HG03432 (cell line): ENCODE data around the gene C12orf75.
"Not testable (repeated sequence)": the region's sequence is repeated elsewhere in the genome, so short reads cannot be mapped to it uniquely, and the experiment has no call there.

Experiments
- ATAC-seq: cut with Tn5 transposase; IDR thresholded peaks from one replicate; pipeline ENCODE4 v1.9.1; 2021; ENCODE audit warnings: mild to moderate bottlenecking, moderate library complexity; ENCODE audit not compliant: unreplicated experiment

C12orf75 gene

DNA sequence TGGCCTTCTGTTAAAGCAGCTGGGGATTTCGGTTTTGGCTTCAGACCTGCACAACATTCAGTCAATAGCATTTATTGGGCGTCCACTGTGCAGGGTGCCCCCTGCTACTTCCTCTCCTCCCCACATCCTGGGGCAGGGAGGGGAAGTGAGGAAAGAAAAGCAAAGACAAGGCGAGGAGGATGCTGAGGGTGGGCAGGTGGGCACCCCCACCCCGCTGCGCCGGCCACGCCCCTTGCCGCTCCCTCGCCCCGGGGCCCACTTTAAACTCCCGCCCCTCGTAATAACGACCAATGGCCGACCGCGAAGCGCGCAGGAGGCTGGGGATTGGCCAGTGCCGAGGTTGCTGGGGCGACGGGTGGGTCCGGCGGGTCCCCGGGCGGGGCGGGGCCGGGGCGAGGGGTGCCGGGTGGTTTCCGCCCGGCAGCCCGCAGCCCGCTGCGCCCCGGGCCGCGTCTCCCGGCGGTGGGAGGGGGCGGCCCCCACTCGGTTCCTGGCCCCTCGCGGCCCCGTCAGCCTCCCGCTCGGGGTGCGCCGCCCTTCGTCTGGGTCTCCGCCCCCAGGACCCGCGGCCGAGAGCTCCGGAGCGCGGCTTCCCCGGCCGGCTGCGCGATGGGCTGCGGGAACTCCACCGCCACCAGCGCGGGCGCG is at the start of gene C12orf75:
TSS of gene C12orf75 (plus strand) at position 409 of the 648 bp plus-strand sequence. CDS start at position 610, 201 bp downstream.
- peak; percentile 90 for ATAC-seq

DNA sequence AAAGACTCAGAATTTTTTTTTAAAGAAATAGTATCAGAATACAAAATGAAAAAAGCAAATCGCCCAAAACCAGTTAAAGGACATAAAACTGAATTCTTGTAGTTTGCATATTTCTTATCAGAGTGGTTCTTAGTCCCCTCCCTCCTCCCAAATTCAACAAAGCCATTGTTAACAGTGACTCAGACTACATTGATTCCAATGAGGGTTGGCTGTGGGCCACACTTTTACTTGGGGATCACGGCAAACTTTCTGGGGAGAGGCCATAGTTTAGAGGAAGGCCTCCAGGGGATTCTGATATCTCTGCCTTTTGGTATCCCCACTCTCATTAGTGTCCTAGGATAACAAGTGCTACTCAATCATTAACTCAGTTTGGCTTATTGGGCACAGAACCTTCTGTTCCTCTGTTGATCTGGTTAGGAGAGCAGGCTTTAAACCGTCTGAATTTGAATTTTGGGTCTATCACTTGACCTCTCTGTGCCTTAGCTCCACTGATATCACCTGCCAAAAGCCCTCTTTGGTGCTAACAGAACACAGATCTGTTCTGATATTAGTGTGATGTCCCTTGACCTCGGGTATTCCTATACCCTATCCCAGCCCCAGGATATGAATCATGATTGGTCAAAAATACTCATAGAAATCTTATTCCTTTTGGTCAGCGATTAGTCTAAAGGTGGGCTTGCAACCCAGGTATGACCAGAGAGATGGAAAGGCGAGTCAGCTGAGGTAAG is 49.4 kb upstream of the C12orf75 start:
- no peak for ATAC-seq

DNA sequence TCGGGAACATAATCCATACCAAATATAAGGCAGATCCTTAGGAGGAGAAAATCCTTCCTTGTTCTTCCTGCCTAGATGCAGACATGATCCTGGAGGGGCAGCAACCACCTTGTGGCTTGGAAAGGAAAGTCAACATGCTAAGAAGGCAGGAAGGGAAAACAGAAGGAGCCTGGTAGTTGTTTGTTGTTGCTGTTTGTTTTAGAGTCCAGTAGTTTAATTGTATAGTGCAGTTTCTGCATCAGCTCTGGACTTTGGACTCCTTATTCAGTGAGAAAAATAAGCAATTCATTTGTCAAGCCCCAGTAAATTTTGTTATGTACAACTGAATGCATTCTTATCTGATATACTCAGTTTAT is 48.8 kb upstream of the C12orf75 start:
- no peak for ATAC-seq

DNA sequence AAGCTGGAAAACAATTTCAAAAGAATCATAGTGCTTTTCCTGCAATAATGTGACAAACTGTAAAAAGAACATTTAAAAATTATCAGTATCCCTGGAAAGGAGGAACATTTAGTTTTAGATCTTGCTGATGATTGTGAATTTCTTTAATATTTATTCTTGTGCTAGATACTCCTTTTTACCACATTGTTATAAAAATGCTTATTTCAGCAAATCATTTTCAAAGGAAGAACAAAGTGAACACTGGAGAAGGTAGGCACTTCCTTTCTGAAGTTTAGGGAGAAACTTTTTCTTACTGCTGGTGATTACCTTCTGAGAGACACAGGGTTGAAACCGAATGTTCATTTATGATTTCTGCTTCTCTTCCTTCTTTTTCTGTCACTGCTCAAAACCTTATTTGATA is 45.1 kb upstream of the C12orf75 start:
- ATAC-seq, result no peak

DNA sequence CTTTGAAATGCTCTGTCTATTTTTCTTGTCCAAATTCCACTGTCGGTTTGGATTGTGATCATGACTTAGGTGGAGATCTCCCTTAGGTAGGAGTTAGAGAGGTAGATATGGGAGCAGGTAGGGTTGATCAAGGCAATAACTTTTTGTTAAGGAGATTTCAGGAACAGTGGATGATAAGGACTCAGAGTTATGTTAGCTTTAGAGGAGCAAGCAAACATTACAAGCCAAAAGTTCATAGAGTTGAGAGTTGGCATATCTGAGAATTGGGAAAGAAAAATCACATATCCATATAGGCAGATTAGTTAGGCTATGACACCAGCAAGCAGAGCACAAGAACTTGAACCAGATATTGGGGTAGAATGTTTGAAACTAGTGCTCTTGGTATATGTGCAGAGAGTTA is 43.1 kb upstream of the C12orf75 start:
- ATAC-seq, result no peak

DNA sequence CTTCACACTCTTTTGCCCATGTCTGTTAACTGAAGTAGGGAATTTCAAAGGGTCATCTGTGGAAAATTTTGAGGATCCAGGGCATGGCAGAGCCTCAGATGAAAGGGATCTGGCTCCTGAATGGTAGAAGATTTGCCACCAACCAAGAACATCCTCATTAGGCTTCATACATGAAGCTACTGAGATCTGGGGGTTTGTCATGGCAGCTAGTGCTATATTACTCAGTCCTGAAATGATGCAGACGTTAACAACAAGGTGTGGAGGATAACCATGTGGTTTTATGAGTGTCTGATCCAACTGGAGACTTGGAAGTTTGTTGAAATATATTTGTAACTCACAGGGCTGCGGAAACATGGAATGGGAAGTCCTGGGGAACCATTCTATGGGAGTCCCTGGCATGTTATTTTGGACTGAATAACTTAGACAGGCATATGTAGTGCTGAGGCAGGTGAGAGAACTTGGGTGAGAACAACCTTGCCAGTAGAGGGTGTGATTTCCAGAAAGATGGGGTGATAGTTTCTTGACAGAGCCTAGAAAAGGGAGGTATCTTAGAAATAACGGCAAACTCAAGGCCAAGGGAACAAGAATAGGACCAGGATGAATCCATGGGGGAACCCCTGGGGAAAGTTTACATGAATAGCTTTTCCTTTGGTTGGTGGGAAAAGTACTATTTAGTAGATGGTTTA is 42.0 kb upstream of the C12orf75 start:
- no peak for ATAC-seq

DNA sequence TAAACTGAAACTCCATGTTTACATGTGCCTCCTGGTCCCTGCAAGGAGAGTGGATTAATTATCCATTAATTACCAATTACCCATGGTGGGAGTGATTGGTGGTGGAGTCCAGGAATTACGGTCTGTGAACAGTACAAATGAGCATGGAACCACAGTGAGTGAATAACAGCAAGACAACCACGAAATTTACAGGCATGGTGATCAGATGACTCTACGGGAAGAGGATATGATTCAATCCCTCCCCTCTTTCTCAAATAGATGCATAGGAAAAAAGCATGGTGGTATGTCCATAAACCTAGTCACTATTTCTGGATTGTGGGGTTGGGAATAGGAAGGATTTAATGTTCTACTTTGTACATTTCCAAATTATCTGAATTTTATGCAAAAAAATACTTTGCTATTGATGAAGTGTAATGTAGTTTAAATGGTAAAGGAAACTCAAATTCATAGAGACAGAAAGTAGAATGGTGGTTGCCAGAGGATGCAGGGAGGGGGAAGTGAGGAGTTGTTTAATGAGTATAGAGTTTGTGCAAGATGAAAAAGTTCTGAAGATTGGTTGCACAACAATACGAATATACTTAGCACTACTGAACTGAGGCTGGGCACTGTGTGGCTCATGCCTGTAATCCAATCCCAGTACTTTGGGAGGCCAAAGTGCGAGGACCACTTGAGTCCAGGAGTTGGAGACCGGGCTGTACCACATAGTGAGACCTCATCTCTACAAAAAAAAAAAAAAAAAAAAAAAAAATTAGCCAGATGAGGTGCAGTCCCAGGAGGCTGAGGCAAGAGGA is 41.2 kb upstream of the C12orf75 start:
- ATAC-seq, result no peak

DNA sequence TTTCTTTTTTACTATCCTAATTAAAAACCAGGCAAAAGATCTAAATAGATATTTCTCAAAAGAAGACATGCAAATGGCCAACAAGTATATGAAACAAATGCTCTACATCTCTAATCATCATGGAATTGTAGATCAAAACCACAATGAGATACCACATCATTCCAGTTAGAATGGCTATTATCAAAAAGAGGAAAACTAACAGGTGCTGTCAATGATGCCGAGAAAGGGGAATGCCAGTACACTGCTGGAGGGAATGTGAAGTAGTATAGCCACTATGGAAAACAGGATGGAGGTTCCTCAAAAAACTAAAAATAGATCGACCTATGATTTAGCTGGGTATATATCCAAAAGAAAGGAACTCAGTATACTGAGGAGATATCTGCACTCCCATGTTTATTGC is 39.0 kb upstream of the C12orf75 start:
- ATAC-seq, result no peak

DNA sequence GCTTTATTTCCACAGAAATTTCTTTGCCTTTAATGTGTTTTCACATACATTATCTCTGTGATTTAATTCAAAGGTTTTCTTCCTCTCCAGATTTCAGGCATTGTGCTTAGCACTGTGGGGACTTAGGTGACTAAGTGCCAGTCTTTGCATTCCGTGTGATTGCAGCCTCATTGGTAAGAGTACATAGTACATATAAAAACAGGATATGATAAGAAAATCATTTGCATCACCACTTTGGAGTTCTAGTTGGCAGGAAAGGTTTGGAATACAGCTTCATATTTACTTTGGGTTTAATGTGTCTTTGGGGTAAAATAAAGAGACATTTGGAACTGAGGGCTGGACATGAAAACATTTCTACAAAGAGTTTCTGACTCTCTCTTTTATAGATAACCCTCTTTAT is 37.8 kb upstream of the C12orf75 start:
- ATAC-seq, result no peak

DNA sequence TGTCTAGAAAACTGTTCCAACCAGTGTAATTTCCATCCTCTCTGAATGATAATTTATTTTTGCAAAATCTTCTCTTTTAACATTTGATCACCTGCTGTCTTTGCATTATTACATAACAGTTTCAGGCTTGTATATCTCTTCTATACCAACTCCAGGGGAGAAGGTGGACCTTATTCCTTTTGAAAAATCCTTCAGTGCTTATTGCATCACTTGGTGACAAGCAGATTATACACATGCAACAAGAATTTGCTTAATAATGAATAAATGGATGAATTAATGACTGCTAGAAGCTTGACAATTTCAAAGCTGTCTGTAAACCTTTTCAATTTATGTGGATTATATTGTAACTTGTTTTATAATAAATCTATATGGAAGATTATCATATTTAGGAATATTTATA is 37.3 kb upstream of the C12orf75 start:
- ATAC-seq, result no peak

DNA sequence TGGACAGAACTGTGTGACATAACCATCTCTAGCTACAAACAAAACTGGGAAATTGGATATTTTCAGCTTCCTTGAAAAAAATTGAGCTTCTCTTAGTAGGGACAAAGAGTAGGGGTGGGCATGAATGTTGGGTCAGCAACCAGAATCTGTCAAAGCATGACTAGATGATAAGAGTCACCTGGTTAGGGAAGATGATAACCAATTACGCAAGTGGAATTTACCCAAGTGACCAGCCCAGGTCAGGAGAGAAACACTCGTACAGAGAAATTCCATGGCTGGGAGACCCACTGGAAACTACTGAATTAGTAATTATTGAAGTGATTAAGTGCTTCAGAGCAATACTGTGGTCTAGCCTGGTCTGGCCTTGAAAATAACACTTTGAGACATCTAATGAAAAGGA is 36.3 kb upstream of the C12orf75 start:
- no peak for ATAC-seq

DNA sequence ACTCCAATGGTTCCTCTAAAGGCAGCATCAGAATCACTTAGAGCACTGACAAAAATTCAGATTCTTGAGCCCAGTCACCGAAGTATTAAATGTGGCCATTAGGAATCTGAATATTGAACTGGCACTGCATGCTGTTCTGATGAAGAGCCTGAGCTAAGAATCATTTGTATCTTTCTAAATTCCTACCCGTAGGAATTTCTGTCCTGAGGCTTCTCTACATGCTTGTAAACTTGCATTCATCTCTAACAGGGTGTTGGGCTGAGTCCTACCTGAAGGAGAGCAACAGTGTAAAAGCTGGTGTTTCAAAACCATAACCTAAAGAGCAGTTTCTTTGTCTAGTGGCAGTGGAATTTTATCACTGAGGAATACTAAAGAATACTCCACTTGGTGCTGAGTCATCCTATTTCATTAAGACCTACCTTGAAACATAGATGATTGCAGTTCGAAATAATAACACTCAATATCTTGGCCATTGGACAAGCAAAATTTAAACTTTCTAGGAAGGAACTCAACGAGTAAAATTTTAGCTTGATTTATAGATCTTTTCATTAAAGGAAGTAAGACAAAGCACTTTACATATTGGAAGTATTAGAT is 35.5 kb upstream of the C12orf75 start:
- ATAC-seq, result no peak

DNA sequence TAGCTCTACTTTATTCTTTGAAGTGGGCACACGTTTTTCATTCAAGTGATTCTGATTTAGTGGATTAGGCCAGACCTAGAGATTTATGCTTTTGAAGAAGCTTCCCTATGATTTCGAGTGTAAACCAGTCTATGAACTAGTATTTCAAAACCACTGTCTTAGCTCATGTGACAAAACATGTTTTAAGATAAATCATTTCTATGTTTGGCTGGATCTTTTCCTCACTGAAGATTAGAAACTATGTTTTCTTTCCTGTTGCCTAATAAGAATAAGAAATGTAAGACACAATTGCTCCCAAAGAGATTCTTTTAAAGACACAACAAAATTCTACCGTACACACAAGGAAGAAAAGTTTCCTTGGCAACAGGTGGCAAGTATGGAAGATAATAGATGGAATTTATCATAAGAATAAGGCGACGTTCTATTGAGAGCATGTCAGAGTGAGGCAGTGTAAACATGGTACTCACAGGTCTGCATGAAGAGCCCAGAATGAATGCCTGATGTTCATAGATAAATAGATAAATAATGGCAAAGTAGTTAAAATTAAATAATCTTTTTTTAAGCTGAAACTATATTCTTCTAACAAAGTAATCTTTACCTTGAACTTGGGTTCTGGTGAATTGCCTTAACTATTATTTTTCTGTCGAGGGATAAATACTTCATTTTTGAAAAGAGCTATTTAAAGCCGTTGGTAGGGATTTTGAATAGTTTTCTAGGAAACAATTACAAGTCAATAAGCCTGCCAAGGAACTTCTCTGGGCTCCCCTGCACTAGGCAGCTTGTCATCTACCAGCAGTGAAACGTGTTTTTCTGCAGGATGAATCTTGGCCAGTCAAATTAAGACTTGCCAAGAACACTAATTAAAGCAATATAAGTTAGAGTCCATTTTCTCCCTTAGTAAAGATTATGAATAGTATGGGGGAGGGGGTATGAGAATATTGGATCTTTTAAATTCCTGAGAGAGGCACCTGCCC is 34.1 kb upstream of the C12orf75 start:
- ATAC-seq, result no peak

DNA sequence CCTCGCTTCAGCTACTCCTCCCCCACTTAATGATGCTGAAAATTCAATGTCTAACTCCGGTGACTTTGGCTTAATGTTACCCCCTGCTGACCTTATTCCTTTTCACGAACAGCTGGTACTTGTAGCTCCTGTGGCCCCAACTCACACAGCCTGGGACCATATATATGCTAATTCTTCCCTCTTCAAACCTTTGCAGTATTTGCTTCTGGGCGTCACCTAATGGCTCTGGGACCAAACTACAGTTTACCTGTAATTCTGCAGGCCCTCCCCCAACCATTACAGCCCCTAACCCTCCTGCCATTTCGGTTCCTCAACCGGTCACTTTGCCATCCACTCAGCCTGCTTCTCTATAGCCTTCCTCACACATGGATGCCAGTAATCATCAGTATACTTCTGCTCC is 29.6 kb upstream of the C12orf75 start:
- ATAC-seq, result no peak

DNA sequence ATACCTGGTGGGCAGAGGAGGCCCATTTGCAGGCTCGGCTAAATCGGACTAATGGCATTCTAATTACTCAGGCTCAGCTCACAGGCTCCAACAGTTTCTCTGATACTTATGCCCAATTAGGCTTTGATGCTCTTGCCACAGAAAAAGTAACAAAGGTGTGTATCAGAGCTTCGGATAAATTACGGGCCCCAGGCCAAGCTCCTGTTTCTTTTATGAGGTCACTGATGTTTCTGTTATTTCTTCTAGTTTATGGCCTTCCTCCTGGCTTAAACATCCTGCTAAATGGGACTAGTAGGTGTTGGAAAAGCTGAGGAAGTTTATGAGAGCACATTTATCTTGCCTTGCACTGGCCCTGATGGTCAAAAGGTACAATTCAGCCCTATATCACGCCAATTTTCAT is 28.8 kb upstream of the C12orf75 start:
- no peak for ATAC-seq

DNA sequence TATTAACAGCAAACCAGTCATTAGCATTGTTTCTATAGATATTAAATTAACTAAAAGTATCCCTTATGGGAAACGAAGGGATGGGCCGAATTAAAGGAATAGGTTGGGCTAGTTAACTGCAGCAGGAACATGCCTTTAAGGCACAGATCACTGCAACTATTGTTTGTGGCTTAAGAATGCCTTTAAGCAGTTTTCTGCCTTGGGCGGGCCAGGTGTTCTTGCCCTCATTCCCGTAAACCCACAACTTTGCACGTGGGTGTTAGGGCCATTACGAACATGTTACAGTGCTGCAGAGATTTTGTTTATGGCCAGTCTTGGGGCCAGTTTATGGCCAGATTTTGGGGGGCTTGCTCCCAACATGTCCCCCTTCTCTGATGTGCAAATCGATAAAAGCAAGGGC is 27.5 kb upstream of the C12orf75 start:
- ATAC-seq, result not testable (repeated sequence)

DNA sequence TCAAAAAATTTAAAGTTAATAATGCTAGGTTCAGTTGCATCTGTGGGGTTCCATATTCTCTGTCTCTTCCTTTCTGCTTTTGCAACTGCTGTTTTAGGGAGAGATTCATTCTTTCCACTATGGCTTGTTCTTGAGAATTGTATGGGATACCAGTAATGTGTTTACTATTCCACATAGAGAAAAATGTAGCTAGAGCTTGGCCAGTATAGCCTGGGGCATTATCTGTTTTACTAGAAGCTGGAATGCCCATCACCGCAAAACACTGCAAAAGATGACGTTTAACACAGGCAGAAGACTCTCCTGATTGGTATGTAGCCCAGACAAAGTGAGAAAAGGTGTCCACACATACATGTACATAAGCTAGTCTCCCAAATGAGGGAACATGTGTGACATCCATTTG is 25.9 kb upstream of the C12orf75 start:
- ATAC-seq, result not testable (repeated sequence)

DNA sequence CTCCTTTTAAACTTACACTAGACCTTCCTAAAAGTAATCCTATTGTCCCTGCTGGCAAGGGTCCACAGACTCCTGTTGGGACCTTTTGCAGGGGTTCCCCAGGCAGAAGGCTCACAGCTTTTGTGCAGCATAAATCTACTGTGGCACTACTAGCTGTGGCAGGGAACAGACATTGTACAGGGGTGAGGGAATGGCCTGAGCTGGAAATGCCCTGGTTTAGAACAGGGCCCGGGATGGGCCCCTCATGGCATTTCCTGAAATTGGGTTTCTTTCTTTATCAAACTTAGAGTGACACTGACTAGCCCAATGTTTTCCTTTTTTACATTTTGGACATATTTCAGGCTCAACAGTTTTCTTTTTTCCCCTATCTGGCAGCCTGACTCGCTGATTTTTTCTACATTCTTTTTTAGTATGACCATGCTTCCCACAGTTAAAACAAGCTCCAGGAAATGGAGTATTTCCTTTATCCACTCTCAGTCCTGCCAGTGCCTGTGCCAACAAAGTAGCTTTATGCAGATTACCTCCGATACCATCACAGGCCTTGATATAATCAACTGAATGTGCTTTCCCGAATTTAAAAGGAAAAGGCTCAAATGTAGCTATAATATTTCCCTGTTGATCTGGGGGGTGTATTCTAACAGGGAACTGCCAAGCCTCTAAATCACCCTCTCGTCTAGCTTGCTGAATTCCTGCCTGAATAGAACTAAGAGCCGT is 22.7 kb upstream of the C12orf75 start:
- not testable (repeated sequence) for ATAC-seq

DNA sequence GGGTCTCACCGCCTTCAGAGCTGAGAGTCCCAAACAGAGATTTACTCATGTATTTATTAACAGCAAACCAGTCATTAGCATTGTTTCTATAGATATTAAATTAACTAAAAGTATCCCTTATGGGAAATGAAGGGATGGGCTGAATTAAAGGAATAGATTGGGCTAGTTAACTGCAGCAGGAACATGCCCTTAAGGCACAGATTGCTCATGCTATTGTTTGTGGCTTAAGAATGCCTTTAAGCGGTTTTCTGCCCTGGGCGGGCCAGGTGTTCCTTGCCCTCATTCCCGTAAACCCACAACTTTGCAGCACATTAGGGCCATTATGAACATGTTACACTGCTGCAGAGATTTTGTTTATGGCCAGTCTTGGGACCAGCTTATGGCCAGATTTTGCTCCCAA is 21.7 kb upstream of the C12orf75 start:
- ATAC-seq, result not testable (repeated sequence)
